Endothelial cell of umbilical vein (primary cell): Measurements from ENCODE around the gene WNT9B. TPM values are rescaled to one million over a fixed set of nuclear protein-coding genes. Genes with fewer than 3 reads are reported as not detected.

Source experiments
- BruUV-seq: library from RNA; stranded (reverse); fragments of 400-500 nt; replicated peaks from 2 replicates; lab custom pipeline; 2021; lab: Mats Ljungman, UMichigan
- CTCF ChIA-PET: fragments of 300-600, 350-600 bp; sonication (Branson Sonifier 250); formaldehyde crosslinking; loops from one replicate; lab custom pipeline; 2021; ENCODE audit warnings: antibody characterized with exemption, inconsistent platforms; lab: Charles Lee
- POLR2A ChIA-PET: fragments of 300-600, 350-600 bp; sonication (Branson Sonifier 250); formaldehyde crosslinking; loops from one replicate; lab custom pipeline; 2021; ENCODE audit warnings: antibody characterized with exemption, inconsistent platforms; lab: Charles Lee
- DNase-seq: peaks from one replicate; pipeline ENCODE4 v3.0.0-alpha.2; 2011; ENCODE audit warnings: low read depth, low spot score
- FAIRE-seq: peaks from 2 replicates; lab custom pipeline; 2011; peaks lifted over from hg19 to GRCh38; lab: Jason Lieb, UNC
- H2AFZ ChIP-seq: 2 replicates; pipeline ENCODE4 v1.6.0; 2012; ENCODE audit warnings: low read depth, low read length, control low read depth, inconsistent platforms
- H3K27ac ChIP-seq: 2 replicates; pipeline ENCODE4 v1.5.1; 2011; ENCODE audit warnings: low read depth, mild to moderate bottlenecking, control low read depth, low read length, moderate library complexity; ENCODE audit not compliant: insufficient read depth
- H3K27me3 ChIP-seq, 2 experiments: 2 replicates each; pipeline versions ENCODE4 v1.6.0 to v1.6.1; 2011; ENCODE audit warnings: low read length in 2 of 2, mixed read lengths in 1 of 2; ENCODE audit not compliant: control insufficient read depth in 2 of 2, insufficient read depth in 2 of 2
- H3K36me3 ChIP-seq, 2 experiments: 2 replicates in 1 of 2; 3 replicates in 1 of 2; pipeline ENCODE4 v1.5.1; 2011; ENCODE audit warnings: low read length in 2 of 2, mild to moderate bottlenecking in 1 of 2, moderate library complexity in 1 of 2; ENCODE audit not compliant: control insufficient read depth in 2 of 2, insufficient read depth in 2 of 2; ENCODE audit errors: extremely low read depth in 1 of 2
- H3K4me1 ChIP-seq: 3 replicates; pipeline ENCODE4 v1.5.1; 2011; ENCODE audit warnings: mild to moderate bottlenecking, low read length; ENCODE audit not compliant: control insufficient read depth, insufficient read depth; ENCODE audit errors: extremely low read depth
- H3K4me2 ChIP-seq: 2 replicates; pipeline ENCODE4 v1.6.1; 2011; ENCODE audit warnings: low read length, control low read depth, mixed read lengths; ENCODE audit not compliant: insufficient read depth
- H3K4me3 ChIP-seq, 3 experiments: fragments of 200-600 bp in 1 of 3; sonication (generic), shearing (Covaris generic) in 1 of 3; replicated peaks in 1 of 3; 2 replicates each; pipeline ENCODE4 v1.5.1; 2011 to 2016; ENCODE audit warnings: control low read depth in 3 of 3, low read length in 3 of 3, mild to moderate bottlenecking in 2 of 3, inconsistent platforms in 1 of 3, low read depth in 1 of 3, moderate library complexity in 1 of 3; ENCODE audit not compliant: insufficient read depth in 1 of 3
- H3K79me2 ChIP-seq: 2 replicates; pipeline ENCODE4 v1.6.0; 2012; ENCODE audit warnings: low read length, inconsistent platforms; ENCODE audit not compliant: control insufficient read depth, insufficient read depth
- H3K9ac ChIP-seq: replicated peaks from 2 replicates; pipeline ENCODE3; 2011; ENCODE audit warnings: low read length, control low read depth; ENCODE audit not compliant: insufficient read depth; ENCODE audit errors: extremely low read depth
- H3K9me1 ChIP-seq: replicated peaks from 3 replicates; pipeline ENCODE4 v1.6.0; 2011; ENCODE audit warnings: mild to moderate bottlenecking, low read length; ENCODE audit not compliant: control insufficient read depth, insufficient read depth; ENCODE audit errors: extremely low read depth
- H3K9me3 ChIP-seq: replicated peaks from 2 replicates; pipeline ENCODE4 v1.5.1; 2012; ENCODE audit warnings: low read length, inconsistent platforms; ENCODE audit not compliant: control insufficient read depth, insufficient read depth
- H4K20me1 ChIP-seq: replicated peaks from 2 replicates; pipeline ENCODE3; 2011; ENCODE audit warnings: mild to moderate bottlenecking, low read length; ENCODE audit not compliant: control insufficient read depth, insufficient read depth; ENCODE audit errors: extremely low read depth
- EZH2 ChIP-seq: IDR thresholded peaks from 2 replicates; pipeline ENCODE4 v1.6.1; 2012; ENCODE audit warnings: borderline replicate concordance, low read depth, mild to moderate bottlenecking, moderate library complexity, low read length, inconsistent platforms; ENCODE audit not compliant: severe bottlenecking
- FOS ChIP-seq: IDR thresholded peaks from 2 replicates; pipeline ENCODE4 v1.6.1; 2011; ENCODE audit warnings: mild to moderate bottlenecking, low read length, moderate library complexity, borderline replicate concordance; ENCODE audit not compliant: insufficient read depth
- GATA2 ChIP-seq: IDR thresholded peaks from 2 replicates; pipeline ENCODE4 v1.7.0; 2011; ENCODE audit warnings: low read depth, mild to moderate bottlenecking, moderate library complexity, mixed read lengths, low read length; ENCODE audit not compliant: insufficient read length, insufficient read depth
- JUN ChIP-seq: IDR thresholded peaks from 2 replicates; pipeline ENCODE4 v1.6.1; 2011; ENCODE audit warnings: borderline replicate concordance, low read depth; ENCODE audit not compliant: insufficient read length, insufficient read depth
- MYC ChIP-seq: IDR thresholded peaks from one replicate; pipeline ENCODE4 v1.6.1; 2011; ENCODE audit warnings: mild to moderate bottlenecking, low read depth, low read length
- POLR2A ChIP-seq: IDR thresholded peaks from 2 replicates; pipeline ENCODE4 v1.6.1; 2012; ENCODE audit warnings: low read depth, mild to moderate bottlenecking, control low read depth, low read length
- POLR2AphosphoS5 ChIP-seq: IDR thresholded peaks from 2 replicates; pipeline ENCODE4 v1.6.1; 2012; ENCODE audit warnings: low read depth, mild to moderate bottlenecking, control low read depth, low read length, moderate library complexity; ENCODE audit not compliant: insufficient read depth
- dilution Hi-C: fragments of 300-500 bp; cut with MboI; formaldehyde crosslinking; loops from one replicate; pipeline ENCODE4 v1.15.0; 2019; ENCODE audit warnings: low sequenced_read_pairs; ENCODE audit not compliant: extremely low pct_ligation_motif_present
- intact Hi-C: fragments of 100-400 bp; cut with micrococcal nuclease; formaldehyde crosslinking; loops from one replicate; pipeline ENCODE4 v1.10.0; 2022
- polyA plus RNA-seq, 4 experiments: library from polyadenylated mRNA; depleted of rRNA in 3 of 4; stranded (reverse) in 3 of 4; unstranded in 1 of 4; fragments of >200 nt; gene quantifications; 2 replicates each; pipeline versions ENCODE4 v1.2.1 to v1.2.3, GENCODE V29; 2011 to 2012; ENCODE audit warnings: missing spikeins in 1 of 4
- total RNA-seq: library from RNA; stranded (reverse); gene quantifications from 2 replicates; pipeline ENCODE4 v1.2.3, GENCODE V29; 2021
- TF ChIP-seq, protein P1 (sequence below): IDR thresholded peaks from 2 replicates; pipeline ENCODE4 v1.6.1; 2011; ENCODE audit not compliant: insufficient read depth, insufficient read length
- TF ChIP-seq, protein P2 (sequence below), 2 donors: IDR thresholded peaks; 1 replicate in 1 of 2; 2 replicates in 1 of 2; pipeline ENCODE4 v1.5.1; 2011; ENCODE audit warnings: low read length in 2 of 2, mild to moderate bottlenecking in 2 of 2, moderate library complexity in 2 of 2, control low read depth in 1 of 2, inconsistent platforms in 1 of 2, low read depth in 1 of 2; ENCODE audit not compliant: insufficient read depth in 1 of 2; ENCODE audit errors: extremely low read depth in 1 of 2

WNT9B gene
- total and polyA plus RNA-seq, 2 donors (not counting 3 experiments of a cell fraction or from before 2014, with no cell fraction given): not detected

DNA sequence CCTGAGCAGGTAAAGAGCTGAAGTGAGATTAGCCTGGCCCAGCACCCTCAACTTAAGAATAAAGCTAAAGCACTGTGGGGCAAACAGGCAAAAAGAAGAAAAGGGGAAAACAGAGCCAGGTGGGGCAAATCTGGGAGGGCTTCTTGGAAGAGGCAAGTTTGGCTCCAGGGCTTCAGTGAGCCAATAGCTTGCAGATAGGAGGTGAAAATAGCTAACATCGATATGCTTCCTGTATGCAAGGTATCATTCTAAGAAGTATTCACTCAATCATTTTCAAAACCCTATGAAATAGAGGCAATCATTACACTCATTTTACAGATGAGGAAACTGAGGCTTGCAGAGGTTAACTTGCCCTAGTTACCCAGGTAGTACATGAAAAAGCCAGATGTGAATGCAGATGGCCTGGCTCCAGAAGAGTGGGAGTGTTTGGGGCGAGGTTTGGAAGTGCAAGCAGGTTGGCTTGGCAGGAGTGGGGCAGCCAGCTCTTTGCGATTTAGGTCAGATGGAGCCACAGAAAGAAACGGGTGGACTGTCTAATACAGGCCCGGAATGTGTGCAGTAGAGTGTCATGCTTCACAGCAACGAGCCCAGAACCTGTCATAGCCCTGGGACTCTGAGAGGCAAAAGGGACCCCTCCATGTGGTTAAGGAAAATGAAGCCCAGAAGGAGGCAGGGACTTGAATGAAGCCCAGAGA is 38.6 kb upstream of the WNT9B start:
- Histone ChIP-seq H3K4me3 (no peak overlapping the region), H2AFZ (no peak overlapping the region), H3K4me2 (no peak overlapping the region), H3K9me1 (no peaks in the 10 kb centered on the region), H4K20me1 (no peaks in the 10 kb centered on the region), H3K27me3 (peaks cover 20 to 31% of the 10 kb centered on the region in 2 experiments), H3K27ac (no peak overlapping the region), H3K9me3 (no peaks in the 10 kb centered on the region), H3K79me2 (no peaks in the 10 kb centered on the region), H3K36me3 (no peaks in the 10 kb centered on the region), H3K4me1 (no peaks in the 10 kb centered on the region), H3K9ac (no peak overlapping the region)
- intact Hi-C loops (no loop called here), dilution Hi-C loops (no loop called here)
- TF ChIP-seq EZH2 (no peak), POLR2A (no peak), GATA2 (no peak), JUN (no peak), POLR2AphosphoS5 (no peak), FOS (no peak), MYC (no peak)
- TF ChIP-seq, protein P1, sequence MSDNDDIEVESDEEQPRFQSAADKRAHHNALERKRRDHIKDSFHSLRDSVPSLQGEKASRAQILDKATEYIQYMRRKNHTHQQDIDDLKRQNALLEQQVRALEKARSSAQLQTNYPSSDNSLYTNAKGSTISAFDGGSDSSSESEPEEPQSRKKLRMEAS: no peak
- TF ChIP-seq, protein P2, sequence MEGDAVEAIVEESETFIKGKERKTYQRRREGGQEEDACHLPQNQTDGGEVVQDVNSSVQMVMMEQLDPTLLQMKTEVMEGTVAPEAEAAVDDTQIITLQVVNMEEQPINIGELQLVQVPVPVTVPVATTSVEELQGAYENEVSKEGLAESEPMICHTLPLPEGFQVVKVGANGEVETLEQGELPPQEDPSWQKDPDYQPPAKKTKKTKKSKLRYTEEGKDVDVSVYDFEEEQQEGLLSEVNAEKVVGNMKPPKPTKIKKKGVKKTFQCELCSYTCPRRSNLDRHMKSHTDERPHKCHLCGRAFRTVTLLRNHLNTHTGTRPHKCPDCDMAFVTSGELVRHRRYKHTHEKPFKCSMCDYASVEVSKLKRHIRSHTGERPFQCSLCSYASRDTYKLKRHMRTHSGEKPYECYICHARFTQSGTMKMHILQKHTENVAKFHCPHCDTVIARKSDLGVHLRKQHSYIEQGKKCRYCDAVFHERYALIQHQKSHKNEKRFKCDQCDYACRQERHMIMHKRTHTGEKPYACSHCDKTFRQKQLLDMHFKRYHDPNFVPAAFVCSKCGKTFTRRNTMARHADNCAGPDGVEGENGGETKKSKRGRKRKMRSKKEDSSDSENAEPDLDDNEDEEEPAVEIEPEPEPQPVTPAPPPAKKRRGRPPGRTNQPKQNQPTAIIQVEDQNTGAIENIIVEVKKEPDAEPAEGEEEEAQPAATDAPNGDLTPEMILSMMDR (IDR thresholded peaks at IDR 0.05; ENCODE audit: extremely low read depth in 1 of 2, insufficient read depth in 1 of 2, low read depth in 1 of 2, low read length in 2 of 2): no peak
- ChIA-PET CTCF (interaction anchor here (1.3 to 1.8 kb wide), 3 partner anchors 10 to 30 kb away, joined by 4 to 5 read pairs (median 4); no protein-coding TSS in a partner anchor), POLR2A (no interaction called here)
- DNase-seq: no peak
- BruUV-seq: no TSS peak
- no peak for FAIRE-seq
